Measurements from ENCODE around the gene OLFML3. TPM values are rescaled to one million over a fixed set of nuclear protein-coding genes. Genes with fewer than 3 reads are reported as not detected.

OLFML3 gene
- total RNA-seq, 1 experiment from 2014 or later, result 171 TPM

DNA sequence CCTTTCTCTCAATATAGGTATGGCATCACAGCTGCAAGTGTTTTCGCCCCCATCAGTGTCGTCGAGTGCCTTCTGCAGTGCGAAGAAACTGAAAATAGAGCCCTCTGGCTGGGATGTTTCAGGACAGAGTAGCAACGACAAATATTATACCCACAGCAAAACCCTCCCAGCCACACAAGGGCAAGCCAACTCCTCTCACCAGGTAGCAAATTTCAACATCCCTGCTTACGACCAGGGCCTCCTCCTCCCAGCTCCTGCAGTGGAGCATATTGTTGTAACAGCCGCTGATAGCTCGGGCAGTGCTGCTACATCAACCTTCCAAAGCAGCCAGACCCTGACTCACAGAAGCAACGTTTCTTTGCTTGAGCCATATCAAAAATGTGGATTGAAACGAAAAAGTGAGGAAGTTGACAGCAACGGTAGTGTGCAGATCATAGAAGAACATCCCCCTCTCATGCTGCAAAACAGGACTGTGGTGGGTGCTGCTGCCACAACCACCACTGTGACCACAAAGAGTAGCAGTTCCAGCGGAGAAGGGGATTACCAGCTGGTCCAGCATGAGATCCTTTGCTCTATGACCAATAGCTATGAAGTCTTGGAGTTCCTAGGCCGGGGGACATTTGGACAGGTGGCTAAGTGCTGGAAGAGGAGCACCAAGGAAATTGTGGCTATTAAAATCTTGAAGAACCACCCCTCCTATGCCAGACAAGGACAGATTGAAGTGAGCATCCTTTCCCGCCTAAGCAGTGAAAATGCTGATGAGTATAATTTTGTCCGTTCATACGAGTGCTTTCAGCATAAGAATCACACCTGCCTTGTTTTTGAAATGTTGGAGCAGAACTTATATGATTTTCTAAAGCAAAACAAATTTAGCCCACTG is 38.7 kb upstream of the OLFML3 start:
- no peaks in the 10 kb centered on the region for H3K27me3 Mint-ChIP-seq (ENCODE audit: low read depth)
- no peak overlapping the region for H3T11ph ChIP-seq (ENCODE audit: low read length)

More for the DNA sequence above, 38.7 kb upstream of the OLFML3 start:
- Histone ChIP-seq H3K79me2 (ENCODE audit: insufficient read depth, low read length) (peaks cover 9% of the 10 kb centered on the region; the same call in 1 of the 2 replicates), H4K5ac (ENCODE audit: insufficient read length, low read depth, low read length) (no peak overlapping the region), H4K8ac (replicated peaks; ENCODE audit: insufficient read length, low read depth, low read length) (no peak overlapping the region), H3K23me2 (ENCODE audit: insufficient read length, low read depth, low read length, poor library complexity, severe bottlenecking) (no peaks in the 10 kb centered on the region), H3K27me3 (ENCODE audit: insufficient read depth, low read length) (no peaks in the 10 kb centered on the region), H3K27ac (ENCODE audit: insufficient read length, low read depth, low read length) (no peak overlapping the region), H3K9ac (ENCODE audit: extremely low read depth, insufficient read length, low read length) (no peak overlapping the region), H2BK120ac (ENCODE audit: low read depth, low read length, poor library complexity, severe bottlenecking) (no peak overlapping the region), H4K20me1 (ENCODE audit: control insufficient read depth, insufficient read depth, insufficient read length) (no peaks in the 10 kb centered on the region), H3K18ac (ENCODE audit: insufficient read length, low read depth, low read length) (no peak overlapping the region), H2BK15ac (ENCODE audit: low read depth, low read length) (no peak overlapping the region), H3K4me2 (ENCODE audit: insufficient read depth, insufficient read length, low read length) (no peak overlapping the region), H3K14ac (ENCODE audit: insufficient read depth, low read length) (no peak overlapping the region), H2BK5ac (ENCODE audit: insufficient read length, low read length) (no peak overlapping the region), H3K4ac (ENCODE audit: low read depth, low read length) (no peak overlapping the region), H2BK12ac (ENCODE audit: insufficient read length, low read depth, low read length) (no peak overlapping the region), H2AFZ (ENCODE audit: low read length) (no peak overlapping the region), H3K56ac (ENCODE audit: insufficient read length, low read depth, low read length) (no peak overlapping the region), H4K91ac (ENCODE audit: insufficient read length, low read depth, low read length) (no peak overlapping the region), H3K79me1 (ENCODE audit: insufficient read depth, low read depth, low read length, poor library complexity, severe bottlenecking) (no peaks in the 10 kb centered on the region), H3K4me1 (ENCODE audit: insufficient read depth, low read length) (no peaks in the 10 kb centered on the region), H3K23ac (ENCODE audit: insufficient read length, low read depth, low read length) (no peak overlapping the region), H3K9me3 (ENCODE audit: control insufficient read depth, low read depth, low read length) (no peaks in the 10 kb centered on the region), H2BK20ac (ENCODE audit: low read depth, low read length, poor library complexity, severe bottlenecking) (no peak overlapping the region), H2AK5ac (ENCODE audit: insufficient read length, low read length) (no peak overlapping the region)
- TF ChIP-seq, protein P1, sequence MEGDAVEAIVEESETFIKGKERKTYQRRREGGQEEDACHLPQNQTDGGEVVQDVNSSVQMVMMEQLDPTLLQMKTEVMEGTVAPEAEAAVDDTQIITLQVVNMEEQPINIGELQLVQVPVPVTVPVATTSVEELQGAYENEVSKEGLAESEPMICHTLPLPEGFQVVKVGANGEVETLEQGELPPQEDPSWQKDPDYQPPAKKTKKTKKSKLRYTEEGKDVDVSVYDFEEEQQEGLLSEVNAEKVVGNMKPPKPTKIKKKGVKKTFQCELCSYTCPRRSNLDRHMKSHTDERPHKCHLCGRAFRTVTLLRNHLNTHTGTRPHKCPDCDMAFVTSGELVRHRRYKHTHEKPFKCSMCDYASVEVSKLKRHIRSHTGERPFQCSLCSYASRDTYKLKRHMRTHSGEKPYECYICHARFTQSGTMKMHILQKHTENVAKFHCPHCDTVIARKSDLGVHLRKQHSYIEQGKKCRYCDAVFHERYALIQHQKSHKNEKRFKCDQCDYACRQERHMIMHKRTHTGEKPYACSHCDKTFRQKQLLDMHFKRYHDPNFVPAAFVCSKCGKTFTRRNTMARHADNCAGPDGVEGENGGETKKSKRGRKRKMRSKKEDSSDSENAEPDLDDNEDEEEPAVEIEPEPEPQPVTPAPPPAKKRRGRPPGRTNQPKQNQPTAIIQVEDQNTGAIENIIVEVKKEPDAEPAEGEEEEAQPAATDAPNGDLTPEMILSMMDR (conservative IDR thresholded peaks at IDR 0.05), result no peak
- no peak for DNase-seq
- H3K36me3 Mint-ChIP-seq (ENCODE audit: insufficient read depth in 1 of 3, low read depth in 3 of 3), result peaks cover 16 to 34% (median 21%) of the 10 kb centered on the region in 3 experiments; a peak in 6 of 7 replicates
- WGBS (ENCODE audit: extremely low coverage, insufficient read length, low lambda C conversion rate), result no CpG with 5 or more reads among the region's 16 CpGs
- H3K4me3 Mint-ChIP-seq, result no peak overlapping the region
- H3K27ac Mint-ChIP-seq, result peak overlapping the region in 2 of 3 experiments; percentile 21 to 72; a peak in 4 of 7 replicates
- no peaks in the 10 kb centered on the region for H3K9me3 Mint-ChIP-seq
- peaks cover 15 to 17% of the 10 kb centered on the region in 2 experiments for H3K4me1 Mint-ChIP-seq

All from H9 (cell line).